ENCODE measurements around the gene ITGA11.

Gene ITGA11

GRCh38 chr15:68431792-68432401, at the start of gene ITGA11:
Gene ITGA11 (minus strand): TSS chr15:68432163. CDS start chr15:68432066, 97 bp downstream.
- no peak for ATAC-seq
- no peak for DNase-seq

- DNase-seq (no peak), ATAC-seq (no peak)
Observed at GRCh38 chr15:68481321-68481720, 49.4 kb upstream of the ITGA11 start.

GRCh38 chr15:68480296-68480695, 48.3 kb upstream of the ITGA11 start:
- no peak for ATAC-seq
- no peak for DNase-seq

GRCh38 chr15:68479870-68480269, 47.9 kb upstream of the ITGA11 start:
- DNase-seq (no peak), ATAC-seq (no peak)

GRCh38 chr15:68479406-68479805, 47.4 kb upstream of the ITGA11 start:
- no peak for DNase-seq

GRCh38 chr15:68478853-68479252, 46.9 kb upstream of the ITGA11 start:
- ATAC-seq: no peak

More at GRCh38 chr15:68479406-68479805, 47.4 kb upstream of the ITGA11 start:
- no peak for ATAC-seq

GRCh38 chr15:68475449-68475848, 43.5 kb upstream of the ITGA11 start:
- ATAC-seq (no peak), DNase-seq (no peak)

More at GRCh38 chr15:68478853-68479252, 46.9 kb upstream of the ITGA11 start:
- DNase-seq: no peak

GRCh38 chr15:68471541-68471940, 39.6 kb upstream of the ITGA11 start:
- ATAC-seq (no peak), DNase-seq (no peak)

- DNase-seq (no peak), ATAC-seq (no peak)
Observed at GRCh38 chr15:68470976-68471375, 39.0 kb upstream of the ITGA11 start.

GRCh38 chr15:68470049-68470742, 38.2 kb upstream of the ITGA11 start:
- no peak for ATAC-seq
- no peak for DNase-seq

- ATAC-seq (no peak), DNase-seq (no peak)
Observed at GRCh38 chr15:68469162-68470048, 37.4 kb upstream of the ITGA11 start.

- DNase-seq: no peak
- ATAC-seq: no peak
Observed at GRCh38 chr15:68466876-68467275, 34.9 kb upstream of the ITGA11 start.

GRCh38 chr15:68465861-68466560, 34.0 kb upstream of the ITGA11 start:
- DNase-seq: no peak
- no peak for ATAC-seq

- DNase-seq (no peak), ATAC-seq (no peak)
Observed at GRCh38 chr15:68464448-68465090, 32.6 kb upstream of the ITGA11 start.

GRCh38 chr15:68463996-68464395, 32.0 kb upstream of the ITGA11 start:
- no peak for ATAC-seq

GRCh38 chr15:68463444-68463843, 31.5 kb upstream of the ITGA11 start:
- ATAC-seq: no peak
- no peak for DNase-seq

More at GRCh38 chr15:68463996-68464395, 32.0 kb upstream of the ITGA11 start:
- no peak for DNase-seq

GRCh38 chr15:68460166-68460565, 28.2 kb upstream of the ITGA11 start:
- ATAC-seq (no peak), DNase-seq (no peak)

- no peak for ATAC-seq
- DNase-seq: no peak
Observed at GRCh38 chr15:68450192-68450591, 18.2 kb upstream of the ITGA11 start.

GRCh38 chr15:68449389-68449788, 17.4 kb upstream of the ITGA11 start:
- ATAC-seq (no peak), DNase-seq (no peak)

- DNase-seq: no peak
- ATAC-seq: no peak
Observed at GRCh38 chr15:68447976-68448755, 16.2 kb upstream of the ITGA11 start.

- ATAC-seq: no peak
- DNase-seq: no peak
Observed at GRCh38 chr15:68447209-68447608, 15.2 kb upstream of the ITGA11 start.

Data from stimulated activated naive CD8-positive, alpha-beta T cell treated with anti-CD3 and anti-CD28 coated beads, Interleukin-15, Interleukin-2, amounts not matched to agents 100 U/mL and 50 U/mL, for 24 hours (primary cell).